GM18858 (cell line): ENCODE data around the gene PPP1R13L.
"Not testable (repeated sequence)": the region's sequence is repeated elsewhere in the genome, so short reads cannot be mapped to it uniquely, and the experiment has no call there.

Experiments used
- ATAC-seq: cut with Tn5 transposase; IDR thresholded peaks from one replicate; pipeline ENCODE4 v1.9.1; 2021; ENCODE audit not compliant: unreplicated experiment

PPP1R13L gene

GRCh38 chr19:45349126-45349415, 55.8 kb downstream of the PPP1R13L start:
- no peak for ATAC-seq

DNA sequence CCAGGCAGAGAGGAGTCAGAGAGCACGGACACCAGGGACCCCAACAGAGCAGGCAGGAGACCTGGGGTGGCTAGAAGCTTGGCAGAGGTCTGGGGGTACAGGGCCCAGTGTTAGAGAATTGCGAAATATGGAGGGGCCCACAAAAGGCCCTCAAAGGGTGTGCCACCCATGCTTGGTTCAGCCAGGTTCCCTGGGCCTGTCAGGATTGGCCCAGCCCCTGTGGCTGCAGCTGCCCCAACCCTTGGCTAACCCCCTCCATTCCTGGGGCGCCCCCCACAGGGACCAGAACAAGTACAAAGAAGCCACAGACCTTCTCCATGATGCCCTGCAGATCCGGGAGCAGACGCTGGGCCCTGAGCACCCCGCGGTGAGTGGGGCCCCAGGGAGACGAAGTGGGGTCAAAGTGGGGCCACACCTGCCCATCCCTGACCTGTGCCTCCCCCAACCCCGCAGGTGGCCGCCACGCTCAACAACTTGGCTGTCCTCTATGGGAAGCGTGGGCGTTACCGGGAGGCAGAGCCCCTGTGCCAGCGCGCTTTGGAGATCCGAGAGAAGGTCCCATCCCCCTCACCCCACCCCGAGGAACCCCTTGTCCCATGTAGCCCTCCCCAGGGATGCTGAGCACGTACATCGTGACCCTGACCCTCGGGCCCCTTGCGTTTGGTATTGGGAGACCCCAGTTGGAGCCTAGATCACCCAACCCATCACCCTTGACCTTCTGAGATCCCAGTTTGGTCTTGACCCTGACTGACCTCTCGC, 56.3 kb downstream of the PPP1R13L start:
- no peak for ATAC-seq

- no peak for ATAC-seq
Observed at GRCh38 chr19:45347570-45348366, 57.1 kb downstream of the PPP1R13L start.

DNA sequence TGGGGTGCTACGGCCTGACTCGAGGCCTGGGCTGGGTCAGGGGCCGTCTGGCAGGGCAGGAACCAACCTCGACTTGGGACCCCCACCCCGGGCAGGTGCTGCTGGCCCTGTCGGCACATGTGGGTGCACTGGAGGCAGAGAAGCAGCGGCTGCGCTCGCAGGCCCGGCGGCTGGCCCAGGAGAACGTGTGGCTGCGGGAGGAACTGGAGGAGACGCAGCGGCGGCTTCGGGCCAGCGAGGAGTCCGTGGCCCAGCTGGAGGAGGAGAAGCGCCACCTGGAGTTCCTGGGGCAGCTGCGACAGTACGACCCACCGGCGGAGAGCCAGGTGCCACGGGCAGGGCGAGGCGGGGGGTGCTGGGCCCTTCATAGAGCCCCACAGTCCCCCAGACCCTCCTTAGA, 58.4 kb downstream of the PPP1R13L start:
- ATAC-seq = no peak

GRCh38 chr19:45345506-45345860, 59.4 kb downstream of the PPP1R13L start:
- ATAC-seq = no peak

- ATAC-seq = no peak
Observed at GRCh38 chr19:45344621-45345505, 60.0 kb downstream of the PPP1R13L start.

DNA sequence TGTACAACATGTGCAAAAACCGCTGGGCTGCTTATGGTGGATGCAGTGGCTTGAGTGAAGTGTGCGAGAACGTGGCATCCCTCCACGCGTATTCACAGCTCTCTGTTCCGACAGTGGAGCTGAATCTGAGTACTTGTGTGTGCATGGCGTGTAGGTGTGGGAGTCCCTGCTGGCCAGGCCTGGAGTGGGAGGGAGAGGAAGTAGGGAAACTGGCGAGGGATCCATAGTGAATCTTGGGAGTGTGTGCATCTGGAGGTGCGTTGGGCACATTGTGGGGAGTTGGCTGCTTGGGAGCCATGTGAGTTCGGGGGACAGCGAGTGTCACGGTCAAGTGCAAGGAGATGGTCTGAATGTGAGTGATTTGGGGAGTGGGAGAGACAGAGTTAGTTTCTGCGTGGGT, 62.0 kb downstream of the PPP1R13L start:
- no peak for ATAC-seq

GRCh38 chr19:45340899-45341453, 63.9 kb downstream of the PPP1R13L start:
- no peak for ATAC-seq

- ATAC-seq = no peak
Observed at GRCh38 chr19:45340232-45340898, 64.5 kb downstream of the PPP1R13L start, which contains the start of gene KLC3. Gene KLC3 (plus strand): TSS chr19:45340750. CDS start chr19:45345542, 4,792 bp downstream.

GRCh38 chr19:45339629-45340028, 65.2 kb downstream of the PPP1R13L start:
- ATAC-seq = no peak

DNA sequence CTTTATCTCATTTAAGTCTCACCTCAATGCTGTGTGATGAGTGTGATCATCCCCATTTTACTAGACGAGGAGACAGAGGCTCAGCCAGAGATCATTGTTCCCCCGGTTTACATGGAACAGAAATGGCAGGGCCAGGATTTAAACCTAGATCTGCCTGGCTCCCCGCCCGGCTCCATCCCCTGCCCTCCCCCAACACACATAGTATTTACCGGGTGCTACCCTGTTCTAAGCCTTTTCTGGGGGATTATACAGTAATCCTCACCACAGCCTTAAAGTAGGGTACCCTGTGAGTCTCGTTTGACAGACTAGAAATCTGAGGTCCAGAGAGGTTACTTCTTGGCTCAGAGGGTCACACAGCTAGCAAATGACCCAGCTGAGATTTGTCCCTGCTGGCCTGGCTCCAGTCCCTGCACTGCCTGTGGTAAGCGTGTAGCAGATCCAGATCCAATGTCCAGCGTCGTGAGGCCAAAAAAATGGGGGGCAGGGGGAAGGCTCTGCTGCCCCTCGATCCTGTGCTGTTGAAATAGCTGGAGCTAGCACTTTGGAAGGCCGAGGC, 68.1 kb downstream of the PPP1R13L start:
- ATAC-seq = no peak

GRCh38 chr19:45334881-45335280, 70.0 kb downstream of the PPP1R13L start:
- not testable (repeated sequence) for ATAC-seq

DNA sequence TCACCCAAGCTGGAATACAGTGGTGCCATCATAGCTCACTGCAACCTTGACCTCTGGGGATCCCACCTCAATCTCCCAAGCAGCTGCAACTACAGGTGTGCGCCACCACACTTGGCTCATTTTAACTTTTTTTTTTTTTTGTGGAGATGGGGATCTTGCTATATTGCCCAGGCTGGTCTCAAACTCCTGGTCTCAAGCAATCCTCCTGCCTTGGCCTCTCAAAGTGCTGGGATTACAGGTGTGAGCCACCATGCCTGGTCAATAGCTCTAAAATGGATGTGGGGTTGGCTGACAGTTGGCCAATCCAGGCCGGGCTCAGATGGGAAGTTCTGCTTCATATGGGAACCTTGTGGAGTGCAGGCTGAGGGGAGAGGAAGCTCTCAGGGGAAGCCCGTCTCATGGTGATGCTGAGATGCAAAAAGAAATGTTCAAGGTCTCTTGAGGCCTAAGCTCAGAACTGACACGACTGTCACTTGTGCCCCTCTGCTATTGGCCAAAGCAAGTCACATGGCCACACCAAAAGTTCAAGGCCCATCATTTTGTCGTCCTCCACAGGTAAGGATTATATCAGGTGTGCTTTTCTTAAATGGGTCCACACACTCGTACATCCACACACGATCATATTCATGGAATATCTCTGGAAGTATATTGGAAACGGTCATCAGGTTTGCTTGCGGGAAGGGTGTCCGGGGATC, 71.1 kb downstream of the PPP1R13L start:
- ATAC-seq = no peak

DNA sequence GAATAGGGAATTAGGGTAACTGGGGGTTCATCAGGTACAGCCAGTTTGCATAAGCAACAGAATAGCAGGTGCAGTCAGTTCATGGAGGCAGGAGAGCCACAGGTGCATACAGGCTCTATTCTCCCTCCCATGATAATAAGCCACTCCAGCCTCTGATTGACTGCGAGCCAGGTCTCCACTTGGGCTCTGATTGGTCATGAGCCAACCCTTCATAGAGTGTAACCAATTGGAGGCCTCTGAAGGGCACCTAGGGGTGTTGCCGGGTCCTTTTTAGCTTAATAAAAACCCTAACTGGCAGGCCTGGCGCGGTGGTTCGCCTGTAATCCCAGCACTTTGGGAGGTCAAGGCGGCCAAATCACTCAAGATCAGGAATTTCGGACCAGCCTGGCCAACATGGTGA, 73.5 kb downstream of the PPP1R13L start:
- no peak for ATAC-seq
